ENCODE data around the gene SLC23A1. TPM values are rescaled to one million over a fixed set of nuclear protein-coding genes. Genes with fewer than 3 reads are reported as not detected.

The SLC23A1 gene
- total RNA-seq, 1 experiment from 2014 or later: not detected

DNA sequence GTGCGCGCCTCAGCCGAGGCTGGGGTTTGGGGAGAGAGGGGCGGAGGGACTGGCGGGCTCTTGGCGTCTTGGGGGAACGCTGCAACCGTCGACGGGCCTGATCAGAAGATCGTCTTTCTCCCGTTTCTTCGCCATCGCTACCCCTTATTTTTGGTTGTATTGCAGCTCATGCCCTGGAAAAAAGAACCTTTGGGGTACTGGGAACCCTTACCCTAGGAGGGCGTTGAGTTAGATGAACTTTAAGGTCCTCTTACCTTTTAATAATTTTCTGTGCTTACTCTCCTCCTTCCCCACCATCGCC is 40.7 kb downstream of the SLC23A1 start:
- DNase-seq (ENCODE audit: low read depth, low spot score) (no peak), ATAC-seq (no peak)
- peak overlapping the region; percentile 98 for H3K27ac ChIP-seq (ENCODE audit: low read length)
- TF ChIP-seq POLR2AphosphoS5 (IDR thresholded peaks at IDR 0.05; ENCODE audit: low read depth, low read length) (no peak), SIN3A (IDR thresholded peaks at IDR 0.05; ENCODE audit: borderline replicate concordance, insufficient read depth, low read depth, low read length) (no peak), TCF7L2 (IDR thresholded peaks at IDR 0.05; ENCODE audit: low read depth, low read length) (no peak)
- TF ChIP-seq, protein P1, sequence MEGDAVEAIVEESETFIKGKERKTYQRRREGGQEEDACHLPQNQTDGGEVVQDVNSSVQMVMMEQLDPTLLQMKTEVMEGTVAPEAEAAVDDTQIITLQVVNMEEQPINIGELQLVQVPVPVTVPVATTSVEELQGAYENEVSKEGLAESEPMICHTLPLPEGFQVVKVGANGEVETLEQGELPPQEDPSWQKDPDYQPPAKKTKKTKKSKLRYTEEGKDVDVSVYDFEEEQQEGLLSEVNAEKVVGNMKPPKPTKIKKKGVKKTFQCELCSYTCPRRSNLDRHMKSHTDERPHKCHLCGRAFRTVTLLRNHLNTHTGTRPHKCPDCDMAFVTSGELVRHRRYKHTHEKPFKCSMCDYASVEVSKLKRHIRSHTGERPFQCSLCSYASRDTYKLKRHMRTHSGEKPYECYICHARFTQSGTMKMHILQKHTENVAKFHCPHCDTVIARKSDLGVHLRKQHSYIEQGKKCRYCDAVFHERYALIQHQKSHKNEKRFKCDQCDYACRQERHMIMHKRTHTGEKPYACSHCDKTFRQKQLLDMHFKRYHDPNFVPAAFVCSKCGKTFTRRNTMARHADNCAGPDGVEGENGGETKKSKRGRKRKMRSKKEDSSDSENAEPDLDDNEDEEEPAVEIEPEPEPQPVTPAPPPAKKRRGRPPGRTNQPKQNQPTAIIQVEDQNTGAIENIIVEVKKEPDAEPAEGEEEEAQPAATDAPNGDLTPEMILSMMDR (IDR thresholded peaks at IDR 0.05): no peak
- TF ChIP-seq, protein P2, sequence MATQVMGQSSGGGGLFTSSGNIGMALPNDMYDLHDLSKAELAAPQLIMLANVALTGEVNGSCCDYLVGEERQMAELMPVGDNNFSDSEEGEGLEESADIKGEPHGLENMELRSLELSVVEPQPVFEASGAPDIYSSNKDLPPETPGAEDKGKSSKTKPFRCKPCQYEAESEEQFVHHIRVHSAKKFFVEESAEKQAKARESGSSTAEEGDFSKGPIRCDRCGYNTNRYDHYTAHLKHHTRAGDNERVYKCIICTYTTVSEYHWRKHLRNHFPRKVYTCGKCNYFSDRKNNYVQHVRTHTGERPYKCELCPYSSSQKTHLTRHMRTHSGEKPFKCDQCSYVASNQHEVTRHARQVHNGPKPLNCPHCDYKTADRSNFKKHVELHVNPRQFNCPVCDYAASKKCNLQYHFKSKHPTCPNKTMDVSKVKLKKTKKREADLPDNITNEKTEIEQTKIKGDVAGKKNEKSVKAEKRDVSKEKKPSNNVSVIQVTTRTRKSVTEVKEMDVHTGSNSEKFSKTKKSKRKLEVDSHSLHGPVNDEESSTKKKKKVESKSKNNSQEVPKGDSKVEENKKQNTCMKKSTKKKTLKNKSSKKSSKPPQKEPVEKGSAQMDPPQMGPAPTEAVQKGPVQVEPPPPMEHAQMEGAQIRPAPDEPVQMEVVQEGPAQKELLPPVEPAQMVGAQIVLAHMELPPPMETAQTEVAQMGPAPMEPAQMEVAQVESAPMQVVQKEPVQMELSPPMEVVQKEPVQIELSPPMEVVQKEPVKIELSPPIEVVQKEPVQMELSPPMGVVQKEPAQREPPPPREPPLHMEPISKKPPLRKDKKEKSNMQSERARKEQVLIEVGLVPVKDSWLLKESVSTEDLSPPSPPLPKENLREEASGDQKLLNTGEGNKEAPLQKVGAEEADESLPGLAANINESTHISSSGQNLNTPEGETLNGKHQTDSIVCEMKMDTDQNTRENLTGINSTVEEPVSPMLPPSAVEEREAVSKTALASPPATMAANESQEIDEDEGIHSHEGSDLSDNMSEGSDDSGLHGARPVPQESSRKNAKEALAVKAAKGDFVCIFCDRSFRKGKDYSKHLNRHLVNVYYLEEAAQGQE (IDR thresholded peaks at IDR 0.05; ENCODE audit: insufficient read depth in 1 of 2, low read depth in 2 of 2, low read length in 1 of 2): no peak
- ChIA-PET CTCF (no interaction called here), POLR2A (interaction anchor here (0.6 to 1.3 kb wide), 13 partner anchors 8 to 881 kb away, joined by 3 to 11 read pairs (median 4); partner anchors contain the start of genes MATR3 and SIL1)
- in situ Hi-C loops (cut with HindIII; ENCODE audit: low pct_unique_long_range_greater_than_20kb, low sequenced_read_pairs): no loop called here
- peak overlapping the region; percentile 82 to 98 for H3K4me3 ChIP-seq (ENCODE audit: low read depth in 2 of 2, low read length in 2 of 2)
- H3K36me3 ChIP-seq (ENCODE audit: control insufficient read depth, insufficient read depth, low read length): peaks cover 3% of the 10 kb centered on the region; the same call in 1 of the 2 replicates
- intact Hi-C loops (cut with micrococcal nuclease; ENCODE audit: unreplicated experiment): no loop called here
- no peaks in the 10 kb centered on the region for H3K27me3 ChIP-seq (ENCODE audit: control insufficient read depth, insufficient read depth, low read length)
- H3K4me1 ChIP-seq (ENCODE audit: control insufficient read depth, insufficient read depth, low read length): peaks cover 12% of the 10 kb centered on the region
- no TSS peak for BruUV-seq (replicated peaks)
- no peaks in the 10 kb centered on the region for H3K9me3 ChIP-seq (ENCODE audit: control insufficient read depth, insufficient read depth, low read depth, low read length)

DNA sequence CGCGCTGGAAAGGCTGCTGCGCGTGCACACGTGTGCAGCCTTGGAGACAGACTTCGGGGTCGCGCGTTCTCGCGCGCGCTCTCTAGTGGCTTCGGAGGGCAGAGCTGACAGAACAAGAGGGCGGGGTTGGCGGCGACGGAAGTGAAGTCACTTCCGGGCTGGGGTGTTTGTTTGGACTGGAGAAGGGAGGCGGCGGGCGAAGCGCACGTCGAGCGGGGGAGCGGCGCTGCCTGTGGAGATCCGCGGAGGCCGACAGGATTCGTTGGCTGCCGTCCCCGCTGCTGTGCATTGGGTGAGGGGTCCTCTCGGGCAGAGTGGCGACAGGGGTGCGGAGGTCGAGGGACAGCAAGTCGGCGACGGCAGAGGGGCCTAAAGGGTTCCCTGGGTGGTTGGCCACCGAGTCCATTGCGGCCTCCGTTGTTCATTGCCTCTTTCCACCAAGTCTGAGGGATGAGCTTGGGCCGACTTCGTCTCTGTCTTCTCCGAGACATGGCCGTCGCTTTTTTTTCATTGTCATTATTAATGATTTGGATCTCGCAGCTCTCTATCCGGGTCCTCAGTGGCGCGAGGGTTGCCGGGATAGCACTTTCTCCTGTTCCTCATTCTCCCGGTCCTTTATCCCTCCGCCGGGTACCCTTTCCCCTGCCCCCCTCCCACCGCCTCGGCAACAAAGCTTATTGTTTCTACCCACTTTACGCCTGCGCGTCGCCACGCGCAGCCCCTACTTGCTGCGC is 41.2 kb downstream of the SLC23A1 start, which contains the start of gene PAIP2:
Gene PAIP2 (plus strand): TSS at position 166 of the 734 bp plus-strand sequence. CDS start 21,931 bp downstream, outside the sequence.
- peak; percentile 93 for ATAC-seq
- no TSS peak for BruUV-seq (replicated peaks)

More for the DNA sequence above, 41.2 kb downstream of the SLC23A1 start, which contains the start of gene PAIP2:
- TF ChIP-seq TCF7L2 (IDR thresholded peaks at IDR 0.05; ENCODE audit: low read depth, low read length) (peak; percentile 34; the same call in 1 of the 2 replicates), POLR2AphosphoS5 (IDR thresholded peaks at IDR 0.05; ENCODE audit: low read depth, low read length) (peak; percentile 80), SIN3A (IDR thresholded peaks at IDR 0.05; ENCODE audit: borderline replicate concordance, insufficient read depth, low read depth, low read length) (peak; percentile 83; the same call in 1 of the 2 replicates)
- TF ChIP-seq, protein P2 (IDR thresholded peaks at IDR 0.05; ENCODE audit: insufficient read depth in 1 of 2, low read depth in 2 of 2, low read length in 1 of 2): no peak
- TF ChIP-seq, protein P1 (IDR thresholded peaks at IDR 0.05): peak; percentile 92
- POLR2A ChIA-PET: interaction anchor here (0.5 to 1.3 kb wide), 15 partner anchors 9 to 880 kb away, joined by 3 to 11 read pairs (median 5); partner anchors contain the start of genes MATR3 and SIL1
- H3K27ac ChIP-seq (ENCODE audit: low read length): peak within 1 kb of the TSS; percentile 98
- H3K4me1 ChIP-seq (ENCODE audit: control insufficient read depth, insufficient read depth, low read length): peaks cover 12% of the 10 kb centered on the region
- peaks cover 3% of the 10 kb centered on the region; the same call in 1 of the 2 replicates for H3K36me3 ChIP-seq (ENCODE audit: control insufficient read depth, insufficient read depth, low read length)
- peak within 1 kb of the TSS; percentile 82 to 98 for H3K4me3 ChIP-seq (ENCODE audit: low read depth in 2 of 2, low read length in 2 of 2)
- no peaks in the 10 kb centered on the region for H3K9me3 ChIP-seq (ENCODE audit: control insufficient read depth, insufficient read depth, low read depth, low read length)
- intact Hi-C loops (cut with micrococcal nuclease; ENCODE audit: unreplicated experiment): no loop called here
- CTCF ChIA-PET: interaction anchor here (0.6 kb wide), 1 partner anchor 755 kb away, joined by 3 read pairs; no protein-coding TSS in a partner anchor
- in situ Hi-C loops (cut with HindIII; ENCODE audit: low pct_unique_long_range_greater_than_20kb, low sequenced_read_pairs): no loop called here
- H3K27me3 ChIP-seq (ENCODE audit: control insufficient read depth, insufficient read depth, low read length): no peaks in the 10 kb centered on the region
- DNase-seq (ENCODE audit: low read depth, low spot score): peak; percentile 85

Measured in Panc1 (cell line).